Panc1 (cell line): ENCODE measurements around the gene MLN. TPM values are rescaled to one million over a fixed set of nuclear protein-coding genes. Genes with fewer than 3 reads are reported as not detected.

Experiments
- ATAC-seq: fragments of 200-7000 bp; cut with Tn5 transposase; 2 replicates; pipeline ENCODE4 v1.9.1; 2020; ENCODE audit warnings: mild to moderate bottlenecking, moderate library complexity
- BruUV-seq: library from RNA; stranded (reverse); fragments of 400-500 nt; replicated peaks from 2 replicates; lab custom pipeline; 2021; lab: Mats Ljungman, UMichigan
- CTCF ChIA-PET: fragments of 300-600 bp; sonication (Branson Sonifier 250); formaldehyde crosslinking; loops from one replicate; lab custom pipeline; 2022; ENCODE audit warnings: antibody characterized with exemption; lab: Charles Lee
- POLR2A ChIA-PET: fragments of 300-600 bp; sonication (Branson Sonifier 250); formaldehyde crosslinking; loops from one replicate; lab custom pipeline; 2022; ENCODE audit warnings: antibody characterized with exemption; lab: Charles Lee
- DNase-seq: peaks from one replicate; pipeline ENCODE4 v3.0.0-alpha.2; 2010; ENCODE audit warnings: low read depth, low spot score
- H3K27ac ChIP-seq: 2 replicates; pipeline ENCODE4 v1.5.1; 2011; ENCODE audit warnings: mild to moderate bottlenecking, low read length, inconsistent platforms
- H3K27me3 ChIP-seq: fragments of 200-500 bp; sonication (Bioruptor generic); 2 replicates; pipeline ENCODE4 v1.6.0; 2014; ENCODE audit warnings: low read length, inconsistent platforms; ENCODE audit not compliant: control insufficient read depth, insufficient read depth
- H3K36me3 ChIP-seq: fragments of 200-500 bp; sonication (Bioruptor generic); 2 replicates; pipeline ENCODE4 v1.5.1; 2014; ENCODE audit warnings: inconsistent platforms, mild to moderate bottlenecking, low read length, moderate library complexity; ENCODE audit not compliant: control insufficient read depth, insufficient read depth
- H3K4me1 ChIP-seq: 2 replicates; pipeline ENCODE4 v1.5.1; 2011; ENCODE audit warnings: inconsistent platforms, mild to moderate bottlenecking, low read length, moderate library complexity; ENCODE audit not compliant: control insufficient read depth, insufficient read depth
- H3K4me3 ChIP-seq, 2 experiments: 2 replicates each; pipeline ENCODE4 v1.5.1; 2011 to 2012; ENCODE audit warnings: low read depth in 2 of 2, low read length in 2 of 2, mild to moderate bottlenecking in 2 of 2, inconsistent platforms in 1 of 2, moderate library complexity in 1 of 2
- H3K9me3 ChIP-seq: fragments of 200-500 bp; sonication (Bioruptor generic); 2 replicates; pipeline ENCODE4 v1.5.1; 2014; ENCODE audit warnings: low read depth, mild to moderate bottlenecking, inconsistent platforms, low read length, moderate library complexity; ENCODE audit not compliant: control insufficient read depth, insufficient read depth
- CTCF ChIP-seq: fragments of 450-650 bp; IDR thresholded peaks from 2 replicates; pipeline ENCODE4 v1.5.1; 2017; ENCODE audit warnings: mild to moderate bottlenecking
- POLR2AphosphoS5 ChIP-seq: IDR thresholded peaks from 2 replicates; pipeline ENCODE4 v1.6.1; 2012; ENCODE audit warnings: mild to moderate bottlenecking, low read depth, low read length, moderate library complexity
- REST ChIP-seq, 2 experiments: IDR thresholded peaks; 2 replicates each; pipeline ENCODE4 v1.6.1; 2011 to 2012; ENCODE audit warnings: low read depth in 2 of 2, control low read depth in 1 of 2, low read length in 1 of 2, mild to moderate bottlenecking in 1 of 2, moderate library complexity in 1 of 2; ENCODE audit not compliant: insufficient read depth in 1 of 2
- SIN3A ChIP-seq: IDR thresholded peaks from 2 replicates; pipeline ENCODE4 v1.6.1; 2012; ENCODE audit warnings: low read depth, mild to moderate bottlenecking, low read length, moderate library complexity, borderline replicate concordance; ENCODE audit not compliant: insufficient read depth
- TCF7L2 ChIP-seq: IDR thresholded peaks from 2 replicates; pipeline ENCODE4 v1.6.1; 2011; ENCODE audit warnings: mild to moderate bottlenecking, low read depth, low read length, inconsistent platforms
- in situ Hi-C: cut with HindIII; loops from 2 replicates; pipeline ENCODE4 v1.10.0; 2016; ENCODE audit warnings: low sequenced_read_pairs, low pct_unique_long_range_greater_than_20kb
- intact Hi-C: fragments of 100-400 bp; cut with micrococcal nuclease; formaldehyde crosslinking; loops from one replicate; pipeline ENCODE4 v1.10.0; 2022; ENCODE audit not compliant: unreplicated experiment
- total RNA-seq: library from RNA; stranded (reverse); gene quantifications from one replicate; pipeline ENCODE4 v1.2.1, GENCODE V29; 2021; ENCODE audit not compliant: unreplicated experiment

Gene MLN
- total RNA-seq, 1 experiment from 2014 or later, result not detected

- TSS peak; percentile 80 for BruUV-seq
- CTCF ChIA-PET, result no interaction called here
- no peak for ATAC-seq
Observed at GRCh38 chr6:33787346-33787953, 16.4 kb downstream of the MLN start.

GRCh38 chr6:33786736-33787135 lies 17.1 kb downstream of the MLN start:
- BruUV-seq, result no TSS peak
- no peak for DNase-seq
- Histone ChIP-seq H3K9me3 (no peaks in the 10 kb centered on the region), H3K27me3 (no peaks in the 10 kb centered on the region), H3K4me1 (peaks cover 58% of the 10 kb centered on the region), H3K4me3 (peak overlapping the region in 1 of 2 experiments; percentile 84; a peak in 2 of 4 replicates), H3K27ac (peak overlapping the region; percentile 86), H3K36me3 (peaks cover 22% of the 10 kb centered on the region)
- intact Hi-C loops, result no loop called here
- ATAC-seq, result no peak
- POLR2A ChIA-PET, result interaction anchor here (0.5 to 0.6 kb wide), 3 partner anchors 15 to 166 kb away, joined by 3 read pairs; partner anchors contain the start of gene ITPR3
- in situ Hi-C loops, result no loop called here
- no peak for TF ChIP-seq REST (IDR thresholded peaks at IDR 0.05; ENCODE audit: insufficient read depth in 1 of 2, low read depth in 2 of 2, low read length in 1 of 2)
- peak; percentile 22; the same call in 1 of the 2 replicates for TF ChIP-seq POLR2AphosphoS5
- no peak for TF ChIP-seq CTCF
- no peak for TF ChIP-seq TCF7L2
- TF ChIP-seq SIN3A, result no peak
- CTCF ChIA-PET, result no interaction called here

More at GRCh38 chr6:33787346-33787953, 16.4 kb downstream of the MLN start:
- Histone ChIP-seq H3K4me3 (peak overlapping the region; percentile 81 to 84), H3K4me1 (peaks cover 51% of the 10 kb centered on the region), H3K27ac (peak overlapping the region; percentile 86), H3K9me3 (no peaks in the 10 kb centered on the region), H3K36me3 (peaks cover 22% of the 10 kb centered on the region), H3K27me3 (no peaks in the 10 kb centered on the region)
- intact Hi-C loops (no loop called here), in situ Hi-C loops (no loop called here)
- TF ChIP-seq POLR2AphosphoS5 (no peak), REST (IDR thresholded peaks at IDR 0.05; ENCODE audit: insufficient read depth in 1 of 2, low read depth in 2 of 2, low read length in 1 of 2) (no peak), TCF7L2 (no peak), CTCF (no peak), SIN3A (no peak)
- POLR2A ChIA-PET, result interaction anchor here (0.5 to 0.6 kb wide), 2 partner anchors 16 to 42 kb away, joined by 3 read pairs; no protein-coding TSS in a partner anchor
- no peak for DNase-seq
